GM19324 (cell line): ENCODE measurements around the gene AGO4.
"Not testable (repeated sequence)": the region's sequence is repeated elsewhere in the genome, so short reads cannot be mapped to it uniquely, and the experiment has no call there.

ENCODE experiments used
- ATAC-seq: cut with Tn5 transposase; IDR thresholded peaks from one replicate; pipeline ENCODE4 v1.9.1; 2021; ENCODE audit warnings: mild to moderate bottlenecking, moderate library complexity; ENCODE audit not compliant: unreplicated experiment, low FRiP score

Gene AGO4

DNA sequence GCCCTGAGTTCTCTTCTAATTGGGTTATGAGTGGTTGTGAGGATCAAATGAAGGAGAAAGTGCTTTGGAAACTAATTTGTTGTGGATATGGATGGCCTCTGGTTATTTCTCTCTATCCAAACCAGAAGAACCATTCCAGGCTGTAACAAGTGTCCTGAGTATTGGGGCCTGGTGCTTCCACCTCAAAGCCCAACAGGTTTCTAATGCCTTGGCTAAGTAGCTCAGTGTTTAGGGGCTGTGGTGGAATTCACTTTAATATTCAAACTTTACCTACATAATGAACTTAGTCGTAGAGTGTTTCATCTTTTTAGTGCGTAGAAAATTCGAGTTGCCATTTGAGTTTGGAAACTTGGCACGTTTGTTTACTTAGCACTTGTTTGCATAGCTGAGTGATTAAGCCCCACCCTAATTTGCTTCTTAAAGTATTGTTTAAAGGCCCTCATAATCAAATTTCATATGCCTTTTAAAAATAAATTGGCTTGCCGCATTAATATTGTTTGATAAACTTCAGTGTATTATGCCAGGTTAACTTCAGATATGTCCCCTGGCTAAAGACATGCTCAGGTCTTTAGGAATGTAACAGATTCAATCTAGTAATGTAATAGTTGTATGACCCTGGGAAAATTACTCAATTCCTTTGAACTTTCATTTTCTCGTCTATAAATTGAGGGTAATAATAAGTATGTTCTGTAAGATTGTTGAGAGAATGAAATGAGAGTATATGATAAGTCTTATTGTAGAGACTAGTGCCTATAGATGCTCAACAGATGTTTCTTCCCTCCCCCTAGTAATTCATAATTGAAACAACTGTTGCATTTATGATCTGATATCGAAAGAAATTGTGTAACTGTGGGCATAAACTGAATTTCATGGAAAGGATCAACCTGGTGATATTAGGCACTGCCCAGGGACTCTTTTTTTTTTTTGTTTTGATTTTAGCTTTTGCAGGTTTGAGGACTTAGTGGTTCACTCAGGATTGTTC, 1.6 kb downstream of the AGO4 start:
- ATAC-seq: no peak

DNA sequence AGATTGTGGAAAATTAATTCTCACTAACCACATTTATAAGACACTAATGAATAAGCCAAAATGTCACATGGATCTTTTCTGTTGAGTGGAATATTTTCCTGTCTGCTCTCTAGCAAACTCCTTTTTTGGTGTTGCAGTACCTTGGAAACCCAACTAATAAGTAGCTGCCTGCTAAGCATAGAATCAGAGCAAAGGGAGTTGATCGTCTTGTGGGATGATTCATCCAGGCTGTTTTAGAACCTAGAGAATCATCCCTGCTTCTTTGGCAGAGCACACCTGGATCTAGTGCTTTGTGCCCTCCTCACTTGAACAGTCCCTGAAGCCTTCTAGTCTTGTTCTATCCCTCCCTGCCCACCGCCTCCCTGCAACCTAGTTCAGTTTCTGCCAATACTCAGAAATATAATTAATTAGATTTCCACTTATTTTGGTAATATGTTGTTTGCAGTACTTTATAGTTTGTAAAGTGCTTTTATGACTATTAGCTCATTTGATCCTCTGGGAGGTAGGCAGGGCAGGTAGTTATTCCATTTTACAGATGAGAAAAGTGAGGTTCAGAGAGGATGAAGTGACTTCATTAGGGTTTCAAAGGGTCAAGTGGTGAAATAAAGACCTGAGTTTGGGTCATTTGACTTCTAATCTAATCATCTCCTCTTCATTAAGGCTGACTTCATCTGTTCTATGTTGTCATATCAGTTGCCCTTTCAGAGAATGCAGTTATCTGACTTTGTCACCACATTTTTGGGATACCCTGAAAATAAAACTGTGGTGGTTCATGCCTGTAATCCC, 2.5 kb downstream of the AGO4 start:
- ATAC-seq: no peak

DNA sequence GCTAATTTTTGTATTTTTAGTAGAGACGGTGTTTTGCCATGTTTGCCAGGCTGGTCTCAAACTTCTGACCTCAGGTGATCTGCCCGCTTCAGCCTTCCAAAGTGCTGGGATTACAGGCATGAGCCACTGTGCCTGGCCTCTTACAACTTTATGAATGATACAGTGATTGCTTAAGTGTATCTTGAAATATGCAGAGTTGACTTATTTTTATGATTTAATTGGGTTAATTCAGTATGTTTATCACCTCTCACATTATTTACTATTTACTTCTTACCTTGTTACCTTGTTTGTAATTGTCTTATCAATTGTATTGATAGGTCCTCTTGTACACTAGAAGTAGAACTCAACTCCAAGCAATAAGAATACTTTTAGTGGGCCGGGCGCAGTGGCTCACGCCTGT, 4.9 kb downstream of the AGO4 start:
- not testable (repeated sequence) for ATAC-seq

DNA sequence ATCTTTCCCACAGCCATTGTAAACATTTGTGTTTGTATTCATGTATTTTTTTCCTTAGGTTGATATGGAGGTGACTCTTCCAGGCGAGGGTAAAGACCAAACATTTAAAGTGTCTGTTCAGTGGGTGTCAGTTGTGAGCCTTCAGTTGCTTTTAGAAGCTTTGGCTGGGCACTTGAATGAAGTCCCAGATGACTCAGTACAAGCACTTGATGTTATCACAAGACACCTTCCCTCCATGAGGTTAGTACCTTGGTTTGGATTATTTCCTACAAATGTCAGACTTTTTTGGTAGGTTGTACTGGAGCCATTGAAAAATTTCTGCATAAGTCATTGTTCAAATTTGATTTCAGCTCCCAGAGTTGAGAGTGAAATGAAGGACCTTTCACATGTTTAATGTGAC, 17.4 kb downstream of the AGO4 start:
- no peak for ATAC-seq

DNA sequence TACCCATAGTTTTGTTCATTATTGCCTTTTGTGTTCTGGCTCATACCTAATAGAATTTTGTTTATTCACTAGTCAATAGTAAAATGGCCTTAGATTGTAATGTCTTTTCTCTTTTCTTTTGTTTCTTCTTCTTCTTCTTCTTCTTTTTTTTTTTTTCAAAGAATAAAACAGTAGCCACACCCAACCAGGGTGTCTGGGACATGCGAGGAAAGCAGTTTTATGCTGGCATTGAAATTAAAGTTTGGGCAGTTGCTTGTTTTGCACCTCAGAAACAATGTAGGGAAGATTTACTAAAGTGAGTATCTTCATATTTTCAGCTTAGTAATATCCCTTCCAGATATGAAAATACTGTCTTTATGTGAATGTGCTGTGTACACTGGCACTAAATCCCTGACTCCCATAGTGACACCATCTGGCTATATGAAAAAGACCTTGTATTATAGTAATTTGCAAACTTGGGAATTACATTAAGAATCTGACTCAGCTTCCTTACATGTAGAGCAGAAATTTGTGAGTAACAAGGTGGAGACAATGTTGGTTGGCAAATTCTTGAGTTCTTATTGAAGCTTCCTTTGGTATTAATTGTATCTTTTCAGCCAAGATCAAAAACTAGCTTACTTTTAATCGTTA, 24.6 kb downstream of the AGO4 start:
- no peak for ATAC-seq

DNA sequence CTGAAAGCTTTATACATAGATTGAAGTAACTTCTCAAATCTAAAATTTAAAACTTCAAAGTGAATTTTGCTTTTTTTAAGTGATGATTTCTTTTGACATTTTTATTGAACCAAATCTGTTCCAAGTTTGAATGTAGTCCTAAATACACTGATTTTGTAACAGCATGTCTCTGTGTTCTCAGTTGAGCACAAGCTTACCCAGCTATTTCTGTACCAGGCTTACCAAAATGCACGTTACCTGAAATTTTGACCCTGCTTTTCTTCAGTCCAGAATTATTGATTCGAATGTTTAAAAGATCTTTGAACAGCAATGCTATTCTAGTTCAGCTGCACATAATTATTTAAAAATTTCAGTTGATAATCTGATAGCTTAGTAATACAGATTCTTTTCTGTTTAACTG, 25.6 kb downstream of the AGO4 start:
- ATAC-seq: no peak

DNA sequence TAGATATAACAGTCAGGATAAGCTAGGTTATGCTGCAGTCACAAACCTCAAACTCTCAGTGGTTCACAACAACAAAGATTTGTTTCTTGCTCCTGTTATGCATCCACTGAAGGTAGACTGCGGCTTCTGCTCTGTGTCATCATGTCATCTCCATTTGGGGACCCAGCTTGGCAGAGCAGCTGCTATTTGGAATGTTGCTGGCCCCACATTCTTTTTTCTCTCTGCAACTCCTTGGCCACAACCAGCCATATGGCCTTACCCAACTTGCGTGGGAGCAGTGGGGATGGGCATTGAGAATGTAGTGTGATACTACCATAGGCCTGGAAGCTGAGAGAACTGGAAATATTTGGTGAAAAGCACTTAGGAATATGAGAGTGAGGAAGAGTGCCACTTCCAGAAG, 26.4 kb downstream of the AGO4 start:
- ATAC-seq: no peak

DNA sequence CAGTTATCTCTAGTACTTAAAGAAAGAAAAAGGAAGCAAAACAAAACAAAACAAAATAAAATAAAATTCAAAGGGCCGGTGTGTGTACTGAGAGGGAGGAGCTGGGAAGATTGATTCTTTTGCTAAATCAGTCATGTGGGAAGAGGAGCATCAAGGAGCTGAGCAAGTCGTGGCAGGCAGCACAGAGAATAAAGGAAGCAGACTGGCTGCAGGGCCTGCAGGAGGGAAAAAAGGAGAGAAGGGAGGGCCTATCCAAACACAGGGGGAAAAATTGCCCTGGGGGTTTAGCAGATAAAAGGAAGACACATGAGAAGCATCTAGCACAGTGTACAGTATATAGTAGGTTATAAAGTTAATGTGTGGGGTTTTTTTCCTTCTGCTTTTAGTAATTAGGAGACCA, 27.6 kb downstream of the AGO4 start:
- no peak for ATAC-seq

DNA sequence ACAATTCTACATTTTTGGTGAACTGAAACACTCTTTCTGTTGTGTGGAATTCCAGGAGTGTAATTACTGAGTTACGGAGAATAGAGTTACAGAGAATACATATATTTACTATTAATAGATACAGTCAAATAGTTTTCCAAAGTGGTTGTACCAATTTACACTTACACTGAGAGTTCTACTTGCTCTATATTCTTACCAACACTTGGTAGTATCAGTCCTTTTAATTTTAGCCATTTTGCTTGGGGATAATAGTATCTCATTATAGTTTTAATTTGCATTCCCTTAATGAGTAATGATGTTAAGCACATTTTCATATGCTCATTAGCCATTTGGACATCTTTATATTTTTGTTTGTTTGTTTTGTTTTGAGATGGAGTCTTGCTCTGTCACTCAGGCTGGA, 28.9 kb downstream of the AGO4 start:
- ATAC-seq: no peak

DNA sequence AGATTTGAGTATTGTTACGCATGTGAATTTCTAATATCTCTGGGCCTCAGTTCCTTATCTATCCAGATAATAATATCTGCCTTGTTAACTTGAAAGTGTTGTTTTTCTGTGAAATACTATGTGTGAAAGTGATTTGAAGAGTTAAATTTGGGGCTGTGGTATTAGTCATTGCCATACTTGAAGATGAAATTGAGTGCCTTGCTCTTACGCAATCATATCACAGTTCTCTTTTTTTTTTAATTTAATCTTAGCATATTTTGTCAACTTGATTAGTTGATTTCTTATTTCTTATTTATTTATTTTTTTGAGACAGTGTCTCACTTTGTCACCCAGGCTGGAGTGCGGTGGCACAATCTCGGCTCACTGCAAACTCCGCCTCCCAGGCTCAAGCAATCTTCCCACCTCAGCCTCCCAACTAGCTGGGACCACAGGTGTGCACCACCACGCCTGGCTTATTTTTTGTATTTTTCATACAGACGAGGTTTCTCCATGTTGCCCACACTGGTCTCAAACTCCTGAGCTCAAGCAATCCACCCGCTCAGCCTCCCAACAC, 31.0 kb downstream of the AGO4 start:
- no peak for ATAC-seq

DNA sequence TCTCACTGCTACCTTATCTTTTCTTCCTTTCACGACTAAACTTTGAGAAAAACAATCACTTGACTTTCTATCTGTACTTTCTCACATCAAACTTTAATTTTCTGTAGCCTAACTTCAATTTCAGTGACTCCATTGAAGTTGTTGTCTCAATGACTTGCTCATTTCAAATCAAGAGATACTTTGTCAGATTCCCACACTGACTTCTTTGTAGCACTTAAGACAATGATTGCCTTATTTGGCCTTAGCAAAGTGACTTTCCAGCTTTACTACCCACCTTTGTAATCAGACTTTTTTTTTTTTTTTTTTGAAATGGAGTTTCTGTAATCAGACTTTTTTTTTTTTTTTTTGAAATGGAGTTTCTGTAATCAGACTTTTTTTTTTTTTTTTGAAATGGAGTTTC, 37.0 kb downstream of the AGO4 start:
- ATAC-seq: no peak

DNA sequence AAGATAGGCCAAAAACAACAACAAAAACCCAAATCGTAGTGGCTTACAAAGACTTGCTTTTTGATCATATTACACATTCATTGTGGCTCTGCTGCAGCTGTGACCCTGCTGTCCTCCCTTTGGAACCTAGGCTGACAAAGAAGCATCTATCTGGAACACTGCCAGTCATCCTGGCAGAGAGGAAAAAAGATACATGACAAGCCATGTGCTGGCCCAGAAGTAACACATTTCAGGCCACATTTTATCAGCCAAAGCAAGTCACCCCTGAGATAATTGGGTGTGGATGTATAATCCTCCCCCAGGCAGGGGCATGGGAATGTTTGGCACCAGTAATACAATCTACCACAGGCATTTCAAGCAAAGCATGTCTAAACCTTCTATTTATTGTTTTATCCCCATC, 38.0 kb downstream of the AGO4 start:
- ATAC-seq: no peak

DNA sequence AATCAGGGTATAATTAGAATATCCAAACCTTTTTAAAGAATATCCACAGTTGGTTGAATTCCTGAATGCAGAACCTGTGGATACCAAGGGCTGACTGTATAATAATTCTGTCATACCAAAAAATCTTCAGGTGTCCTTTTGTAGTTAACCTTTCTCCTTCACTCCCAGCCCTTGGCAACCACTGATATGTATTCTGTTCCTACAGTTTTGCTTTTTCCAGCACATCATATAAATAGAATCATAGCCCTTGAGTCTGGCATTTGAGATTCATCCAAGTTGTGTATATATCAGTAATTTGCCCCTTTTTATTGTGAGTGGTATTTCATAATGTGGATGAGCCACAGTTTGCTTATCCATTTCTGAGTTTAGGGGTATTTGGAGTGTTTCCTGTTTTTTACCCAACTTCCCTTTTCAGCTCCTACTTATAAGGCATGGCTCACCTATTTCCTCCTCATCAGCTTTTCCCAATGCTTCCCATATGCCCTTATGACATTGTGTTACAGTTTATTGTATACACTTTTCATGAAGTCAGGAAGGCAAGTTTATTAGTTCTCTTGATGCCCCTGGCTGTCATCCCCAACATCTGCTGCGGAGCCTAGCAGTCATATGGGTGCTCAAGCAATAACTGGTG, 40.2 kb downstream of the AGO4 start:
- ATAC-seq: no peak

DNA sequence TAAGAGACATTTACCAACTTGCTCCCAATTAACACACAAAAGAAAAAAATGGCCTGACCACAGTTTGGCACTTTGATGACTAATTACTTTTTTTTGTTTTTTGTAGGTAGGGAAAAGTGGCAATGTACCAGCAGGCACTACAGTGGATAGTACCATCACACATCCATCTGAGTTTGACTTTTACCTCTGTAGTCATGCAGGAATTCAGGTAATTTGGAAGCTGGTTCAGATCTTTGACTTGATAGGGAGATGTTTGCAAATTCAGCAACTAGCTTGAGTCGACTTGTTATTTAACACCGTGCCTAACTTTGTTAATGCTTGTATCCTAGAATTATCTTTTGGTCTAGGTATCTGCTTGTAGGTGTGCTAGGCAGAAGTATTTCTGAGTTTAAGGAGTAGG, 42.2 kb downstream of the AGO4 start:
- ATAC-seq: no peak

DNA sequence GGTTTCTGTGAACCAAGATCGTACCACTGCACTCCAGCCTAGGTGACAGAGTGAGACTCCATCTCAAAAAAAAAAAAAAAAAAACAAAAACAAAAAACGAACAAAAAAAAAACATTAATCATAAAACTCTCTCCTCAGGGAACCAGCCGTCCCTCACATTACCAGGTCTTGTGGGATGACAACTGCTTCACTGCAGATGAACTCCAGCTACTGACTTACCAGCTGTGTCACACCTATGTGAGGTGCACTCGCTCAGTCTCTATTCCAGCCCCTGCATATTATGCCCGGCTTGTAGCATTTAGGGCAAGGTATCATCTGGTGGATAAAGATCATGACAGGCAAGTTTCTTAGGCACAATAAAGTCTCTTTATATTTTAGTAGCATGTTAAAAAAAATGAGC, 42.9 kb downstream of the AGO4 start:
- no peak for ATAC-seq

DNA sequence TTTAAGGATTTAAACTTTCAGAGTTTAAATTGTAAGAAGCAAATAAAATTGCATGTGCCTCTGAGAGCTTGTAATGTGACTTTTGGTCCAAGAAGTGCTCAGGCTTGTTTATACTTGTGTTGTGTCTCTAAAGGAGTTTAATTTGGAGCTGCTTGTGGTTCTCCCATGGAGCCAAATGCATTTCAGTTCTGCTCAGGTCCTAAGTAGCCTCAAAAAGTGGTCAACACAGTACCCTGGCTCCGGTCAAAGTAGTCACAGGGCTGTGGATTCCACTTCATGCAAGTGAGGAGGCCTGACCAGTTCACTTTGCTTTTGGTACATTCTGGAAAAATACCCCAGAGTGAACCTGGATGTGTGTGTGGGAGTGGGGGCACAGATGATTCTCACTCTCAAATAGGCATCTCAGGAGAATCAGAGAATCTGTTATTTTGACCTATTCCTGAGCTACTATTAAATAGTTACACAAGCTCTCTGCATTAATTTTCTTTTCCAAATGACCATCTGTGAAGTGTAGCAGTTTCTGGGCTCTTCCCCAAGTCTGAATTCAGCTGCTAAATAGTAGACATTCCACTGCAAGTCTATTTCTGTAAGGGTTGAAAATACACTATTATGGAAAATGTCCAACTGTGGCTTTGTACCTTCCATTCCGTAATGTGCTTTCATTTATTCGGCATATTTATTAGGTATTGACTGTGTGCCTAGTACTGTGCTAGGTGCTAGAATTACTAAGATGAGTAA, 43.5 kb downstream of the AGO4 start:
- no peak for ATAC-seq

DNA sequence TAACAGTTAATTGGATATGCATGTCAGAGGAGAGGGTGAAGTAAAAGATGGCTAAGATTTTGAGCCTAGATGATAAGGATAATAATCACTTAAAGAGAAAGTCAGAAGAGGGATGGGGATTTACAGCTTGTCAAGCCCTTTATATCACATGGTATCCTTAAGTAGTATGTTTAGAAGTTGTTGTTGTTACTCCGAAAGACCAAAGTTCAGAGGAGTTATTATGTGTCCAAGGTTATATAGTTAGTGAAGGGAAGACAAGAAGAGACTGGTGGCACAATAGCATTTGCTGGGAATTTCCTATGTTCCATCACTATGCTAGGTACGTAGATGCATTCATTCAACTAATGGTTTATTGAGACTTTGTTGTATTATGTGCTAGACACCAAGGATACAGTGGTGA, 44.4 kb downstream of the AGO4 start:
- no peak for ATAC-seq

DNA sequence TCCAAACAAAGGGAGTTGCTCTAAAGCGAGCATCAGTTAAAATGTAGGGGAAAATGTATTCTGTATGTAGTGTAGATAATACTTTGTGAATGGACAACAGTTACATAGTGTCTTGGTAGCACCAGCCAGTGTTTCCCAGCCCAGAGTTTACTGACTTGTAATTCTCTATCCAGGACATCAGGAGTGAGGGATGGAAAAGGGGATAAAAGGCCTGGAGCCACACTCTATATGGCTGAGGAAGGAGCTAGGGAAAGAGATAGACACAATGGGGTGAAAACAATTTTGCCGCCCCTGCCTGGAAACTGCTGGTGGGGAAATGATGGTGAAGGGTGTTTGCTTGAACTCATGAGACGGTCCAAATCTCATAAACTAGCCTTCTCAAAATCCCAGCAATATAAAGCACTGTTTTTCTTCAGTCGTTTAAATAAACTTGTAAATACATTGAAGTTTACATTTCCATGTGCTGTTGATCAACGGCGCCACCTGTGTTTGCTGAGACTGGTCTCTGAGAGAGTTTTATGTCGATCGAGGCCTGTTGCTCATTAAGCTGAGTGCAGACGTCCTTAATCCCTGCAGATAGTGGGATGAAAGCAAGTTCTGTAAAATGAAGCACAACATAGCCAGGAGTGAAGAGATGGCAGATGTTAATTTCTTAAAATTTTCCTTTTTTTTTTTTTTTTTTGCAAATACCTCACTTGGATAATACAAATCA, 47.3 kb downstream of the AGO4 start:
- ATAC-seq: no peak

DNA sequence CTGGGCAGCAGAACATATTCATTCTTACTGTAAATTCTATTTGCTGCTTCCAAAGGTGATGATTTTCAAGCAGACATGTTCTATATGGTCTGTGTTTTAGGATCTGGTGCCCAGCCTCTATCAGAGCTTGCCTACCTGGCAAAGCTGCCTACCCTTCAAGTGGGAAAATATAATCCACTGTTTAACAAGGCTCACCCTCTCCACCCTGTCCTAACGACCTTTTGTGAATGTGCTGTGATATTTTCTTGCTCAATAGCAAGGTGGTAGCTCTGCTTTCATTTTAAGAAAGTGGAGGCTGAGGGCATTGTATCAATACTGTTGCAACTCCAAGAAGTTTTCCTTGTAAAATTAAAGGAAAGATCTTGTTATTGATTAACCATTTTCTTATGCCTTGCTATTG, 49.1 kb downstream of the AGO4 start:
- ATAC-seq: no peak
